HFFc6 (cell line): ENCODE data around the gene MEIKIN. TPM values are rescaled to one million over a fixed set of nuclear protein-coding genes. Genes with fewer than 3 reads are reported as not detected.
"Not testable (repeated sequence)": the region's sequence is repeated elsewhere in the genome, so short reads cannot be mapped to it uniquely, and the experiment has no call there.

Experiments used
- DNase-seq: peaks from one replicate; pipeline ENCODE4 v3.0.0-alpha.2; 2018
- H3K27ac Mint-ChIP-seq: 2 replicates; pipeline ENCODE4 v1.8.0; 2020; ENCODE audit warnings: mild to moderate bottlenecking, mixed read lengths
- H3K27me3 Mint-ChIP-seq: 2 replicates; pipeline ENCODE4 v1.8.0; 2021; ENCODE audit warnings: mild to moderate bottlenecking, moderate library complexity, mixed read lengths; ENCODE audit not compliant: insufficient read depth
- H3K36me3 Mint-ChIP-seq: 2 replicates; pipeline ENCODE4 v1.8.0; 2021; ENCODE audit warnings: low read depth, mixed read lengths
- H3K4me1 Mint-ChIP-seq: 2 replicates; pipeline ENCODE4 v1.8.0; 2020; ENCODE audit warnings: low read depth, mixed read lengths
- H3K4me3 Mint-ChIP-seq: 2 replicates; pipeline ENCODE4 v1.8.0; 2020; ENCODE audit warnings: mild to moderate bottlenecking, moderate library complexity, mixed read lengths
- H3K9me3 Mint-ChIP-seq: 2 replicates; pipeline ENCODE4 v1.8.0; 2020; ENCODE audit warnings: mild to moderate bottlenecking, mixed read lengths
- CTCF ChIP-seq: fragments of 200-600 bp; sonication (generic); IDR thresholded peaks from 2 replicates; pipeline ENCODE4 v1.5.0; 2021; ENCODE audit warnings: antibody characterized with exemption, mild to moderate bottlenecking
- total RNA-seq, 6 experiments: library from RNA; stranded (reverse); fragmentation: NEBNext Ultra II Directional; extraction: Animal tissue kit (Norgen Biotek cat#: 25700); gene quantifications; 2 replicates in 1 of 6; 3 replicates in 5 of 6; pipeline ENCODE4 v1.2.3, GENCODE V29; 2021

Gene MEIKIN
- total RNA-seq, 6 experiments from 2014 or later, result not detected

DNA sequence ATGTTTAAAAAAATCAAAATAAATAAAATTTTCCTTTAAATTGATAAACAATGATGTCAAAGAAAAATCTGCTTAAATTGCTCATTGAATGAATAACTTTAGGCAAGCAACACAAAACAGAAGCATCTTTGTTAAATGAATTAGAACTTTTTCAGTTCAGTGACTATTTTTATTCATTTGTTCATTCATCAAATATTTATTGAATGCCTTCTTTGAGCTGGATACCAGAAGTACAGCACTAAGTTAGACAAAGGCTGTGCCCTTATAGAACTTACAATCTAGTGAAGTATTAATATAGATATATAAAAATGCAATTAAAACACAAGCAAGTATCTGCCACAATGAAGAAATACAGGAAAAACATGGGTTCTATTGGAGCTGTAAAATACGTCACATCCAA, 159.4 kb downstream of the MEIKIN start:
- no peak overlapping the region for H3K4me3 Mint-ChIP-seq
- DNase-seq, result no peak
- no peak for TF ChIP-seq CTCF
- H3K36me3 Mint-ChIP-seq, result peaks cover 16% of the 10 kb centered on the region
- H3K9me3 Mint-ChIP-seq, result no peaks in the 10 kb centered on the region
- no peaks in the 10 kb centered on the region for H3K27me3 Mint-ChIP-seq
- no peak overlapping the region for H3K27ac Mint-ChIP-seq
- H3K4me1 Mint-ChIP-seq, result peaks cover 46% of the 10 kb centered on the region

DNA sequence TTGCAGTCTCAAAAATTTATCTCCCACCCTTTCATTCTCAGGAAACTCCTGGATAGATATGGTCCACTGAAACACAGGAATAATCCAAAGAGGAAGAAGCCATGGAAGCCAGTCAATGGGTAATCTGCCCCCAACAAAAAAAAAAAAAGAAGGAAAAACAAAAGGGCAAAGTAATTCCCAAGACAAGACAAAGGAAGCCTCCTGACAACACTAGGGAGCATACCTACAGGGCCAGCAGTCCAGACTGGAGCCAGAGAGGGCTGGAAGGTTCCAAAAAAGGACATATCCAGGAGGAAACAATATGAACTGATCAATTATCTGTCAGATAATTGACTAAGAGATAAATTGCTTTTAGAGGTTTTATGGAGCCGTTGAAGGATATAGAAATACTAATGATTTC, 161.6 kb downstream of the MEIKIN start:
- peaks cover 35% of the 10 kb centered on the region for H3K4me1 Mint-ChIP-seq
- no peak for DNase-seq
- no peak overlapping the region for H3K27ac Mint-ChIP-seq

GRCh38 chr5:131783357-131783756, 162.1 kb downstream of the MEIKIN start:
- no peak overlapping the region for H3K4me3 Mint-ChIP-seq
- H3K9me3 Mint-ChIP-seq, result no peaks in the 10 kb centered on the region
- no peak for TF ChIP-seq CTCF
- peaks cover 16% of the 10 kb centered on the region for H3K36me3 Mint-ChIP-seq
- no peak overlapping the region for H3K27ac Mint-ChIP-seq
- no peaks in the 10 kb centered on the region for H3K27me3 Mint-ChIP-seq
- no peak for DNase-seq
- peaks cover 35% of the 10 kb centered on the region for H3K4me1 Mint-ChIP-seq

More for the DNA sequence above, 161.6 kb downstream of the MEIKIN start:
- H3K27me3 Mint-ChIP-seq, result no peaks in the 10 kb centered on the region
- peaks cover 16% of the 10 kb centered on the region for H3K36me3 Mint-ChIP-seq
- TF ChIP-seq CTCF, result no peak
- no peak overlapping the region for H3K4me3 Mint-ChIP-seq
- H3K9me3 Mint-ChIP-seq, result no peaks in the 10 kb centered on the region

GRCh38 chr5:131782717-131783116, 162.7 kb downstream of the MEIKIN start:
- TF ChIP-seq CTCF, result no peak
- Mint-ChIP-seq H3K27ac (no peak overlapping the region), H3K4me3 (no peak overlapping the region), H3K36me3 (peaks cover 16% of the 10 kb centered on the region), H3K4me1 (peaks cover 35% of the 10 kb centered on the region), H3K9me3 (no peaks in the 10 kb centered on the region), H3K27me3 (no peaks in the 10 kb centered on the region)
- no peak for DNase-seq

- peaks cover 13% of the 10 kb centered on the region for H3K36me3 Mint-ChIP-seq
- H3K4me3 Mint-ChIP-seq, DNase-seq, H3K27me3 Mint-ChIP-seq, H3K9me3 Mint-ChIP-seq, H3K27ac Mint-ChIP-seq: not testable (repeated sequence)
- peaks cover 33% of the 10 kb centered on the region for H3K4me1 Mint-ChIP-seq
Observed at GRCh38 chr5:131778141-131778540, 167.3 kb downstream of the MEIKIN start.

DNA sequence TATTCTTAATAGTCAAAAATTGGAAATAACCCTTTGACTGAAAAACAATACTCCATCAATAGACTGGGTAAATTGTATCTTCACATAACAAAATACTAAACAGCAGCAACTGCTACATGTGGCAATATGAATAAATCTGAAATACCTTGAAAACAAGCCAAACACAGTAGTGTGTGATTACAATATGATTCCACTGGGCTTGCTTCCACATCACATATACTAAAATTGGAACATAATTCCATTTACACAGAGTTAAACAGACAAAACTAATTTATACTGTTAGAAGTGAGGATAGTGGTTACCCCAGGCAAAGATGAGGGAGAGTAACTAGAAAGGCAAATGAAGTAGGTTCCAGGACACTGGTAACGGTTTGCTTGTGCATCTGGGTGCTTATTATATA, 169.0 kb downstream of the MEIKIN start:
- TF ChIP-seq CTCF, result no peak
- no peaks in the 10 kb centered on the region for H3K9me3 Mint-ChIP-seq
- H3K27me3 Mint-ChIP-seq, result no peaks in the 10 kb centered on the region
- DNase-seq, result no peak
- peaks cover 8% of the 10 kb centered on the region for H3K36me3 Mint-ChIP-seq
- H3K4me1 Mint-ChIP-seq, result peaks cover 28% of the 10 kb centered on the region
- no peak overlapping the region for H3K4me3 Mint-ChIP-seq
- no peak overlapping the region for H3K27ac Mint-ChIP-seq
